SK-N-MC (cell line): Measurements from ENCODE around the gene SCG5.

Experiments
- EZH2 ChIP-seq: fragments of 200-600 bp; sonication (generic); IDR thresholded peaks from one replicate; pipeline ENCODE4 v1.6.1; 2017; ENCODE audit warnings: antibody characterized with exemption
- FOXP2 ChIP-seq: optimal IDR thresholded peaks from 2 replicates; pipeline ENCODE3; 2011; ENCODE audit warnings: mild to moderate bottlenecking, moderate library complexity; ENCODE audit not compliant: insufficient read depth; ENCODE audit errors: extremely low read length, control extremely low read depth
- POLR2AphosphoS5 ChIP-seq: IDR thresholded peaks from 2 replicates; pipeline ENCODE4 v1.6.1; 2012; ENCODE audit warnings: mild to moderate bottlenecking, low read depth, low read length, borderline replicate concordance

GRCh38 chr15:32674681-32675080 is 33.2 kb downstream of the SCG5 start:
- TF ChIP-seq FOXP2 (no peak), EZH2 (no peak), POLR2AphosphoS5 (no peak)
